Adrenal gland (tissue), 5 donors: ENCODE measurements around the gene BGN.

ENCODE experiments used
- CTCF ChIP-seq, 6 experiments: fragments of 450-650 bp in 4 of 6; fragments of 200-600 bp in 2 of 6; sonication (generic) in 1 of 6; IDR thresholded peaks; 1 replicate in 5 of 6; 2 replicates in 1 of 6; pipeline versions ENCODE4 v1.5.1 to v1.8.0; 2016 to 2021; ENCODE audit warnings: antibody characterized with exemption in 6 of 6, mild to moderate bottlenecking in 2 of 6, moderate library complexity in 1 of 6
- POLR2A ChIP-seq, 2 donors: fragments of 450-650 bp; IDR thresholded peaks; one replicate each; pipeline ENCODE4 v1.6.1; 2017; ENCODE audit warnings: antibody characterized with exemption in 2 of 2, mild to moderate bottlenecking in 2 of 2, moderate library complexity in 1 of 2
- donor health status: DM: no; HTN: no; CAD: no.

- TF ChIP-seq POLR2A (IDR thresholded peaks at IDR 0.05) (no peak), CTCF (IDR thresholded peaks at IDR 0.05) (no peak)
Measured at GRCh38 chrX:153513265-153513664, 18.5 kb downstream of the BGN start.
